AG10803 (cell line): ENCODE data around the gene OPA1.

Experiments
- DNase-seq: peaks from one replicate; pipeline ENCODE4 v3.0.0; 2010; ENCODE audit warnings: low read depth
- H3K4me3 ChIP-seq: 2 replicates; pipeline ENCODE4 v1.5.1; 2011; ENCODE audit warnings: mild to moderate bottlenecking, low read length, control low read depth
- CTCF ChIP-seq: conservative IDR thresholded peaks from 2 replicates; pipeline ENCODE4 v1.5.1; 2011; ENCODE audit warnings: mild to moderate bottlenecking, low read length, control low read depth, inconsistent platforms

The OPA1 gene

GRCh38 chr3:193681631-193682030 is 88.6 kb downstream of the OPA1 start:
- H3K4me3 ChIP-seq, result no peak overlapping the region
- no peak for TF ChIP-seq CTCF
- no peak for DNase-seq

- no peak for DNase-seq
- TF ChIP-seq CTCF, result no peak
- H3K4me3 ChIP-seq, result no peak overlapping the region
Measured at GRCh38 chr3:193686665-193687483, 93.9 kb downstream of the OPA1 start.

GRCh38 chr3:193688834-193689714 is 96.1 kb downstream of the OPA1 start:
- no peak overlapping the region for H3K4me3 ChIP-seq
- TF ChIP-seq CTCF, result no peak
- no peak for DNase-seq

GRCh38 chr3:193693774-193694173 is 100.8 kb downstream of the OPA1 start:
- H3K4me3 ChIP-seq, result no peak overlapping the region
- no peak for TF ChIP-seq CTCF
- DNase-seq, result no peak

GRCh38 chr3:193701953-193702635 is 109.1 kb downstream of the OPA1 start:
- no peak for TF ChIP-seq CTCF
- H3K4me3 ChIP-seq, result no peak overlapping the region
- DNase-seq, result peak; percentile 55

- no peak overlapping the region for H3K4me3 ChIP-seq
- TF ChIP-seq CTCF, result no peak
- peak; percentile 67 for DNase-seq
Measured at GRCh38 chr3:193702967-193703366, 110.0 kb downstream of the OPA1 start.
